Fibroblast of skin of right quadriceps (primary cell): Measurements from ENCODE around the gene KIAA0930.
"Not testable (repeated sequence)": the region's sequence is repeated elsewhere in the genome, so short reads cannot be mapped to it uniquely, and the experiment has no call there.

Source experiments
- DNase-seq: peaks from one replicate; pipeline ENCODE4 v3.0.0-alpha.2; 2013

Gene KIAA0930

GRCh38 chr22:45198463-45198795 lies 42.3 kb downstream of the KIAA0930 start:
- DNase-seq = no peak

GRCh38 chr22:45197606-45198462 lies 42.9 kb downstream of the KIAA0930 start:
- no peak for DNase-seq

- no peak for DNase-seq
Observed at GRCh38 chr22:45196926-45197605, 43.6 kb downstream of the KIAA0930 start.

GRCh38 chr22:45196308-45196707 lies 44.4 kb downstream of the KIAA0930 start:
- no peak for DNase-seq

GRCh38 chr22:45195616-45196015 lies 45.1 kb downstream of the KIAA0930 start:
- DNase-seq = no peak

GRCh38 chr22:45194686-45195085 lies 46.0 kb downstream of the KIAA0930 start:
- no peak for DNase-seq

- DNase-seq = no peak
Observed at GRCh38 chr22:45192701-45193187, 48.0 kb downstream of the KIAA0930 start.

GRCh38 chr22:45191746-45192145 lies 48.9 kb downstream of the KIAA0930 start:
- DNase-seq = not testable (repeated sequence)

- DNase-seq = no peak
Observed at GRCh38 chr22:45190202-45190872, 50.4 kb downstream of the KIAA0930 start.

- DNase-seq = no peak
Observed at GRCh38 chr22:45188779-45189178, 51.9 kb downstream of the KIAA0930 start.

GRCh38 chr22:45187891-45188290 lies 52.8 kb downstream of the KIAA0930 start:
- no peak for DNase-seq

GRCh38 chr22:45185718-45186514 lies 54.8 kb downstream of the KIAA0930 start:
- DNase-seq = no peak

- no peak for DNase-seq
Observed at GRCh38 chr22:45183974-45184373, 56.7 kb downstream of the KIAA0930 start.

- DNase-seq = no peak
Observed at GRCh38 chr22:45181766-45182165, 58.9 kb downstream of the KIAA0930 start.

GRCh38 chr22:45181240-45181639 lies 59.5 kb downstream of the KIAA0930 start:
- DNase-seq = no peak

- no peak for DNase-seq
Observed at GRCh38 chr22:45180146-45180679, 60.5 kb downstream of the KIAA0930 start.

GRCh38 chr22:45179276-45180049 lies 61.2 kb downstream of the KIAA0930 start:
- DNase-seq = no peak

GRCh38 chr22:45172881-45173585 lies 67.7 kb downstream of the KIAA0930 start:
- no peak for DNase-seq

GRCh38 chr22:45171830-45172229 lies 68.9 kb downstream of the KIAA0930 start:
- no peak for DNase-seq

GRCh38 chr22:45169591-45170466 lies 70.9 kb downstream of the KIAA0930 start:
- no peak for DNase-seq
